ENCODE results near the gene HLCS. TPM values are rescaled to one million over a fixed set of nuclear protein-coding genes. Genes with fewer than 3 reads are reported as not detected.

The HLCS gene
- total RNA-seq, 1 donor from 2014 or later, result 10.3 TPM

DNA sequence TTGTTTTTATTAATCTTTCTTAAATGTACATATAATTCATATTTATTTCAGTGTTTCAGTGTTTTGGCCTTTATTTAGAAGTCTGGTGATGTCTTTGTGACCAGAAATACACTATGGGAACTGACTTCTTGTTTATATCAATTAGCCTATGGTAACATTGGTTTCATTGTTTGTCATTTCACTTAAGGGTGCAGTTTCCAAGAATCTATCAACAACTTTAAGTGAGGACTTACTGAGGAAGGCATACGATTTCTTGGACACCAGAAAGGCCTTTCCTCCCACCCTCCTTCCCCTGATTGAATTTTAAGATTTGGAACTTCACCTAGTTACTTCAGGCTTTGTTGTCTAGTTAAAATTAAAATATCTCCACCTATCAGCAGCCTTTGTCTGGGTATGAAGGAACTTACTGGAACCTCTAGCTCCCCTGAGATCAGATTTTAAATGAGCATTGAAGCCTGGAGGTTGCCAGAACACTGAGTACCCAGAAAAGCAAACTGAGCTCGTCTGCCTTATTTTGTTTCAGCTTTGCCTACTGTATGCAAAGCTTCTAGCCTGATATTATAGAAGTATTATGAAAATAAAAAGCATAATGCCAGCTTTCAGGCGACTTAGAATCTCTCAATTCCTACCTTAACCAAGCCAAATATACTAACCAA, 34.2 kb downstream of the HLCS start:
- Histone ChIP-seq H3K36me3 (peaks cover 0 to 20% of the 10 kb centered on the region in 2 donors), H3K4me3 (no peak overlapping the region), H3K9me3 (no peaks in the 10 kb centered on the region), H3K4me1 (peaks cover 8% of the 10 kb centered on the region), H3K27me3 (no peaks in the 10 kb centered on the region), H3K27ac (no peak overlapping the region)
- intact Hi-C loops (cut with DNase I), result no loop called here
- no peak for TF ChIP-seq POLR2A (IDR thresholded peaks at IDR 0.05)
- TF ChIP-seq POLR2AphosphoS5 (IDR thresholded peaks at IDR 0.05; ENCODE audit: insufficient read depth in 1 of 2, low read depth in 1 of 2), result no peak
- TF ChIP-seq, protein P1, sequence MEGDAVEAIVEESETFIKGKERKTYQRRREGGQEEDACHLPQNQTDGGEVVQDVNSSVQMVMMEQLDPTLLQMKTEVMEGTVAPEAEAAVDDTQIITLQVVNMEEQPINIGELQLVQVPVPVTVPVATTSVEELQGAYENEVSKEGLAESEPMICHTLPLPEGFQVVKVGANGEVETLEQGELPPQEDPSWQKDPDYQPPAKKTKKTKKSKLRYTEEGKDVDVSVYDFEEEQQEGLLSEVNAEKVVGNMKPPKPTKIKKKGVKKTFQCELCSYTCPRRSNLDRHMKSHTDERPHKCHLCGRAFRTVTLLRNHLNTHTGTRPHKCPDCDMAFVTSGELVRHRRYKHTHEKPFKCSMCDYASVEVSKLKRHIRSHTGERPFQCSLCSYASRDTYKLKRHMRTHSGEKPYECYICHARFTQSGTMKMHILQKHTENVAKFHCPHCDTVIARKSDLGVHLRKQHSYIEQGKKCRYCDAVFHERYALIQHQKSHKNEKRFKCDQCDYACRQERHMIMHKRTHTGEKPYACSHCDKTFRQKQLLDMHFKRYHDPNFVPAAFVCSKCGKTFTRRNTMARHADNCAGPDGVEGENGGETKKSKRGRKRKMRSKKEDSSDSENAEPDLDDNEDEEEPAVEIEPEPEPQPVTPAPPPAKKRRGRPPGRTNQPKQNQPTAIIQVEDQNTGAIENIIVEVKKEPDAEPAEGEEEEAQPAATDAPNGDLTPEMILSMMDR (IDR thresholded peaks at IDR 0.05), result no peak
- DNase-seq (ENCODE audit: extremely low spot score in 2 of 2), result no peak

- peaks cover 0 to 4% of the 10 kb centered on the region in 2 donors for H3K36me3 ChIP-seq
- H3K27ac ChIP-seq, result no peak overlapping the region
- no peak for DNase-seq (ENCODE audit: extremely low spot score in 2 of 2)
- no peak for TF ChIP-seq POLR2AphosphoS5 (IDR thresholded peaks at IDR 0.05; ENCODE audit: insufficient read depth in 1 of 2, low read depth in 1 of 2)
- no peak for TF ChIP-seq POLR2A (IDR thresholded peaks at IDR 0.05)
- TF ChIP-seq, protein P1 (IDR thresholded peaks at IDR 0.05), result no peak
- H3K9me3 ChIP-seq, result no peaks in the 10 kb centered on the region
- no peak overlapping the region for H3K4me3 ChIP-seq
- H3K27me3 ChIP-seq, result no peaks in the 10 kb centered on the region
- intact Hi-C loops (cut with DNase I), result loop anchor here (5.0 kb wide), 1 partner anchor 427 kb away; no protein-coding TSS in a partner anchor
- H3K4me1 ChIP-seq, result peaks cover 8% of the 10 kb centered on the region
Observed at GRCh38 chr21:36929622-36930021, 36.8 kb downstream of the HLCS start.

DNA sequence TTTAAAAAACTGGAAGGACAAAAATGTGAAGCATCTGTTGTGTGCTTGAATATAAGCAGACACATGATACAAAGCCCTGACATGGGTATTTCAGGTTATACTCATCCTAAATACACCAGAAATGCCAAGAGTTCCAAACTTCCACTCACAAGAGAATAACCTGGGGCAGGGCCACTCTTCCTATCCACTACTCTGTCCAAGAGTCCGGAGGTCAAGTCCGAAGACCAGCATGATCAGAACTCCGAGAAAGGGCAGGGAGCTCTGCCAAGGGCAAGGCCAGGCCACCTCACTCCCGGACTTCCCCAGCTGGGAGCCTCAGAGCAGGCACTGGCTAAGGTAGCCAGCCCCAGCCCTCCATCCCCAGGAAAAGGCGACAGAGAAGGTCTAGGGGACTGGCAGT, 37.5 kb downstream of the HLCS start:
- H3K27me3 ChIP-seq, result no peaks in the 10 kb centered on the region
- peaks cover 8% of the 10 kb centered on the region for H3K4me1 ChIP-seq
- H3K27ac ChIP-seq, result no peak overlapping the region
- intact Hi-C loops (cut with DNase I), result loop anchor here (5.0 kb wide), 1 partner anchor 427 kb away; no protein-coding TSS in a partner anchor
- no peak for TF ChIP-seq POLR2A (IDR thresholded peaks at IDR 0.05)
- no peak for DNase-seq (ENCODE audit: extremely low spot score in 2 of 2)
- H3K4me3 ChIP-seq, result no peak overlapping the region
- peaks cover 0 to 4% of the 10 kb centered on the region in 2 donors for H3K36me3 ChIP-seq
- no peaks in the 10 kb centered on the region for H3K9me3 ChIP-seq

DNA sequence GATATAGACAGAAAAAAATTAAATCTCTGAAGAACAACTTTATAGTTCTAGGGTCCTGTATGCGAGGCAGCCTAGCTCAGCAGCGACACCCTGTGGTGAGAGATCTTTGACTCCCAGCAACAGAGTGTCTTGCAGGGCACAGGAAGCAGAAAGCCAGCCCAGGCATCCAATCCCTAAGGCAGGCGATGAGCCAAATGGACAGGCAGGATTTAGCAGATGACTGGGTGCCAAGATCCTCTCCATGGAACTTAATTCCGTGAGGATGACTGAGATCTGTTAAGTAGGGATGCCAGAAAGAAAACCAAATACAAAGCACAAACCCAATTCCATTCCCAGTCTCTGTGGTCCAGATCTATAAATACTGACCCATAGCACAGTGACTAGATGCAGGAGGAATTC, 38.8 kb downstream of the HLCS start:
- Histone ChIP-seq H3K36me3 (peaks cover 0 to 4% of the 10 kb centered on the region in 2 donors), H3K4me3 (no peak overlapping the region), H3K9me3 (no peaks in the 10 kb centered on the region), H3K4me1 (peaks cover 8% of the 10 kb centered on the region), H3K27me3 (no peaks in the 10 kb centered on the region), H3K27ac (no peak overlapping the region)
- no peak for DNase-seq (ENCODE audit: extremely low spot score in 2 of 2)
- intact Hi-C loops (cut with DNase I), result loop anchor here (5.0 kb wide), 1 partner anchor 425 kb away; no protein-coding TSS in a partner anchor
- TF ChIP-seq POLR2A (IDR thresholded peaks at IDR 0.05), result no peak
- no peak for TF ChIP-seq POLR2AphosphoS5 (IDR thresholded peaks at IDR 0.05; ENCODE audit: insufficient read depth in 1 of 2, low read depth in 1 of 2)
- TF ChIP-seq, protein P1 (IDR thresholded peaks at IDR 0.05), result peak; percentile 72 to 93 (median 74)

- intact Hi-C loops (cut with DNase I), result loop anchor here (5.0 kb wide), 1 partner anchor 425 kb away; no protein-coding TSS in a partner anchor
- H3K27ac ChIP-seq, result no peak overlapping the region
- TF ChIP-seq POLR2A (IDR thresholded peaks at IDR 0.05) (no peak), POLR2AphosphoS5 (IDR thresholded peaks at IDR 0.05; ENCODE audit: insufficient read depth in 1 of 2, low read depth in 1 of 2) (no peak)
- TF ChIP-seq, protein P1 (IDR thresholded peaks at IDR 0.05), result no peak
- H3K4me3 ChIP-seq, result no peak overlapping the region
- no peak for DNase-seq (ENCODE audit: extremely low spot score in 2 of 2)
- H3K4me1 ChIP-seq, result peaks cover 8% of the 10 kb centered on the region
- peaks cover 0 to 4% of the 10 kb centered on the region in 2 donors for H3K36me3 ChIP-seq
- H3K9me3 ChIP-seq, result no peaks in the 10 kb centered on the region
- no peaks in the 10 kb centered on the region for H3K27me3 ChIP-seq
Observed at GRCh38 chr21:36926989-36927718, 39.3 kb downstream of the HLCS start.
